Trophoblast cell (in vitro differentiated cells and primary cell): ENCODE data around the gene PAIP1.

ENCODE experiments used
- DNase-seq, 2 donors: peaks; one replicate each; pipeline ENCODE4 v3.0.0-alpha.2; 2016
- H2AFZ ChIP-seq: 2 replicates; pipeline ENCODE4 v1.6.1; 2013; ENCODE audit warnings: low read length, moderate library complexity, mild to moderate bottlenecking; ENCODE audit not compliant: insufficient read depth, poor library complexity
- H2AK5ac ChIP-seq: 2 replicates; pipeline ENCODE4 v1.6.1; 2013; ENCODE audit warnings: mild to moderate bottlenecking, low read length
- H2BK120ac ChIP-seq: 2 replicates; pipeline ENCODE4 v1.6.1; 2013; ENCODE audit warnings: low read length, mild to moderate bottlenecking, moderate library complexity; ENCODE audit not compliant: insufficient read depth, poor library complexity
- H2BK12ac ChIP-seq: 2 replicates; pipeline ENCODE4 v1.6.1; 2013; ENCODE audit warnings: mild to moderate bottlenecking, low read length, moderate library complexity
- H2BK5ac ChIP-seq: 2 replicates; pipeline ENCODE4 v1.6.1; 2013; ENCODE audit warnings: low read length, low read depth, moderate library complexity, mild to moderate bottlenecking; ENCODE audit not compliant: poor library complexity
- H3K14ac ChIP-seq: 2 replicates; pipeline ENCODE4 v1.6.1; 2013; ENCODE audit warnings: mild to moderate bottlenecking, low read length
- H3K18ac ChIP-seq: 2 replicates; pipeline ENCODE4 v1.6.1; 2013; ENCODE audit warnings: mild to moderate bottlenecking, low read length
- H3K23ac ChIP-seq: 2 replicates; pipeline ENCODE4 v1.6.1; 2013; ENCODE audit warnings: low read length
- H3K27ac ChIP-seq: 2 replicates; pipeline ENCODE4 v1.5.1; 2013; ENCODE audit warnings: low read depth, mild to moderate bottlenecking, inconsistent platforms, low read length, moderate library complexity
- H3K27me3 ChIP-seq: 2 replicates; pipeline ENCODE4 v1.6.1; 2013; ENCODE audit warnings: inconsistent platforms, mild to moderate bottlenecking, low read length, moderate library complexity; ENCODE audit not compliant: insufficient read depth
- H3K36me3 ChIP-seq, 2 experiments: 1 replicate in 1 of 2; 2 replicates in 1 of 2; pipeline ENCODE4 v1.6.1; 2013; ENCODE audit warnings: low read length in 2 of 2, mild to moderate bottlenecking in 2 of 2, moderate library complexity in 1 of 2; ENCODE audit not compliant: insufficient read depth in 2 of 2, control insufficient read depth in 1 of 2
- H3K4ac ChIP-seq: 2 replicates; pipeline ENCODE4 v1.6.1; 2013; ENCODE audit warnings: low read depth, mild to moderate bottlenecking, low read length, moderate library complexity
- H3K4me1 ChIP-seq, 2 experiments: 1 replicate in 1 of 2; 2 replicates in 1 of 2; pipeline ENCODE4 v1.6.1; 2013; ENCODE audit warnings: low read length in 2 of 2, mild to moderate bottlenecking in 2 of 2, moderate library complexity in 1 of 2; ENCODE audit not compliant: insufficient read depth in 2 of 2, control insufficient read depth in 1 of 2
- H3K4me2 ChIP-seq: 2 replicates; pipeline ENCODE4 v1.6.1; 2013; ENCODE audit warnings: inconsistent platforms, mild to moderate bottlenecking, low read length, moderate library complexity
- H3K4me3 ChIP-seq: 2 replicates; pipeline ENCODE4 v1.5.1; 2013; ENCODE audit warnings: mild to moderate bottlenecking, low read depth, low read length, inconsistent platforms
- H3K79me1 ChIP-seq: one replicate; pipeline ENCODE4 v1.6.1; 2013; ENCODE audit warnings: low read length
- H3K79me2 ChIP-seq: 2 replicates; pipeline ENCODE4 v1.6.1; 2013; ENCODE audit warnings: low read length, mild to moderate bottlenecking; ENCODE audit not compliant: control insufficient read depth, insufficient read depth, poor library complexity
- H3K9ac ChIP-seq: 2 replicates; pipeline ENCODE4 v1.6.1; 2013; ENCODE audit warnings: mild to moderate bottlenecking, low read length
- H3K9me3 ChIP-seq: 2 replicates; pipeline ENCODE4 v1.6.1; 2013; ENCODE audit warnings: low read depth, mild to moderate bottlenecking, control low read depth, inconsistent platforms, low read length; ENCODE audit not compliant: insufficient read depth
- H4K12ac ChIP-seq: 2 replicates; pipeline ENCODE4 v1.6.1; 2013; ENCODE audit warnings: low read depth, mild to moderate bottlenecking, low read length, moderate library complexity
- H4K8ac ChIP-seq: 2 replicates; pipeline ENCODE4 v1.6.1; 2013; ENCODE audit warnings: low read depth, mild to moderate bottlenecking, low read length, moderate library complexity
- H4K91ac ChIP-seq: one replicate; pipeline ENCODE4 v1.6.1; 2013; ENCODE audit warnings: low read depth, mild to moderate bottlenecking, low read length, moderate library complexity
- WGBS: extraction: QIAGEN DNeasy Blood & Tissue Kit; methylation state at CpG from one replicate; pipeline ENCODE4 v1.1.7; 2013; ENCODE audit warnings: missing lambda C conversion rate; ENCODE audit not compliant: insufficient read length, insufficient coverage; ENCODE audit errors: extremely low coverage; 5-methylcytosine and 5-hydroxymethylcytosine counted together

PAIP1 gene

DNA sequence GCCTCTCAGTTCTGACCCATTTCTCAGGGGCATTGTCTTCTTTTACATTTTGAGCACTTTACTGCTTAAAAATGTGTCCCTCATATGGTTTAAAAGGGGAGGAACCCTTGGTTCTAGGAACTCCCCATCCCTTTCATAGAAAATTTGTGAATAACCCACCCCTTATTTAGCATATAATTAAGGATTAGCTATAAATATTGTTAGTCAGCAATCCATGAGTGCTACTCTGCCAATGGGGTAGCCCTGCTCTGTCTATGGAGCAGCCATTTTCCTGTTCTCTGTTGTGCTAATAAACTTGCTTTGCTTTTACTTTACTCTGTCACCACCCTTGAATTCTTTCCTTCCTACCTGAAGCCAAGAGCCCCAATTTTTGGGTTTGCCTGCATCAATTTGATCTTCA lies 33.8 kb upstream of the PAIP1 start:
- H3K9me3 ChIP-seq, result no peaks in the 10 kb centered on the region
- no peak overlapping the region for H4K8ac ChIP-seq
- H3K14ac ChIP-seq, result no peak overlapping the region
- H3K23ac ChIP-seq, result no peak overlapping the region
- H4K91ac ChIP-seq, result no peak overlapping the region
- H3K27ac ChIP-seq, result no peak overlapping the region
- no peak for DNase-seq
- no peak overlapping the region for H2BK120ac ChIP-seq
- H4K12ac ChIP-seq, result no peak overlapping the region
- no peak overlapping the region for H3K4ac ChIP-seq
- H3K79me1 ChIP-seq, result no peaks in the 10 kb centered on the region
- no peak overlapping the region for H2AFZ ChIP-seq
- no peak overlapping the region for H3K18ac ChIP-seq
- no peaks in the 10 kb centered on the region for H3K79me2 ChIP-seq
- no peak overlapping the region for H2BK5ac ChIP-seq
- no peak overlapping the region for H2BK12ac ChIP-seq
- H3K27me3 ChIP-seq, result no peaks in the 10 kb centered on the region
- no peaks in the 10 kb centered on the region for H3K36me3 ChIP-seq
- no peak overlapping the region for H3K4me3 ChIP-seq
- H2AK5ac ChIP-seq, result no peak overlapping the region
- H3K4me2 ChIP-seq, result no peak overlapping the region
- H3K9ac ChIP-seq, result no peak overlapping the region
- H3K4me1 ChIP-seq, result no peaks in the 10 kb centered on the region

DNA sequence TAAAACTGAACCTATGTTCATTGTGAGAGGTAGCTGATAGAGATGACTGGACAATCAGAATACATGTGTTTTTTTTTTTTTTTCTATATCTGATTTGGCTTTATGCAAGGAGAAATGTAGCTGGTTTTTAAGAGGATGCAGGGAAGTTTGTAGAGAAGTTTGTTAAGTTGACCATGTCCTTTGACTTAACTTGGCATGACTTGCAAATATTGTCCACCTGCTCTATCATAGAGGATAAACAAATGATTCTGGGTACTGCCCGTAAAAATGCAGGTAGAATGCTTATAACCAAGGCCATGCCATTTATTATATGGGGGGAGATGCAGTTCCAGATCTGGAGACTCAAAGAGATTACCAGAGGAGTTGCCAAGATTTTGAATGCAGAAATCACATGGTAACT lies 32.4 kb upstream of the PAIP1 start:
- no peaks in the 10 kb centered on the region for H3K9me3 ChIP-seq
- H2BK12ac ChIP-seq, result no peak overlapping the region
- no CpG with 5 or more reads among the region's 1 CpG for WGBS

DNA sequence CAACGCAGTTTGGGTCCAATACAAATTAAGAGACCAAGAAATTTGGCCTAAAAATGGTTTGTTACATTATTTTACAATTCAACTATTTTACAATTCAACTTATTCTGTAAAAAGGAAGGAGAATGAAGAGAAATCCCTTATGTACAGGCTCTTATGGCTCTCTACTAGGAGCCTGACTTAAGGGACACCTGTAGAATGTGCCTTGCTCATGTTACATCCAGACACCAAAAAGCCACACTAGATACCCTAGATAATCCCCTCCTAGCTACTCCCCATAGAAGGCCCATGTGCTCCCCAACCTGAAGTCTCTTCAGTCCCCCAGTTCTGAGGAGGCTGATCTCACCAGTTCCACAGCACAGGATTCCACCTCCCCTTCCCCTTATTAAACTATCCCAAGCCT lies 32.0 kb upstream of the PAIP1 start:
- no peak overlapping the region for H4K91ac ChIP-seq
- no peak overlapping the region for H3K27ac ChIP-seq
- H3K79me2 ChIP-seq, result no peaks in the 10 kb centered on the region
- no peak overlapping the region for H2BK120ac ChIP-seq
- H3K79me1 ChIP-seq, result no peaks in the 10 kb centered on the region
- no peak overlapping the region for H2BK5ac ChIP-seq
- H3K36me3 ChIP-seq, result no peaks in the 10 kb centered on the region
- H3K4me3 ChIP-seq, result no peak overlapping the region
- no peaks in the 10 kb centered on the region for H3K27me3 ChIP-seq
- H3K4me1 ChIP-seq, result no peaks in the 10 kb centered on the region
- H3K4ac ChIP-seq, result no peak overlapping the region
- H3K9ac ChIP-seq, result no peak overlapping the region
- no peak overlapping the region for H2AFZ ChIP-seq
- H2AK5ac ChIP-seq, result no peak overlapping the region
- DNase-seq, result no peak
- H3K9me3 ChIP-seq, result no peaks in the 10 kb centered on the region
- no peak overlapping the region for H3K18ac ChIP-seq
- no CpG with 5 or more reads among the region's 1 CpG for WGBS
- no peak overlapping the region for H4K8ac ChIP-seq
- no peak overlapping the region for H2BK12ac ChIP-seq
- no peak overlapping the region for H4K12ac ChIP-seq
- no peak overlapping the region for H3K23ac ChIP-seq
- no peak overlapping the region for H3K4me2 ChIP-seq
- no peak overlapping the region for H3K14ac ChIP-seq

More for the DNA sequence above, 32.4 kb upstream of the PAIP1 start:
- Histone ChIP-seq H3K4ac (no peak overlapping the region), H3K14ac (no peak overlapping the region), H4K12ac (no peak overlapping the region), H2AK5ac (no peak overlapping the region), H3K4me1 (no peaks in the 10 kb centered on the region), H4K91ac (no peak overlapping the region), H2AFZ (no peak overlapping the region), H3K4me2 (no peak overlapping the region), H3K27ac (no peak overlapping the region), H3K27me3 (no peaks in the 10 kb centered on the region), H4K8ac (no peak overlapping the region), H3K23ac (no peak overlapping the region), H3K18ac (no peak overlapping the region), H2BK120ac (no peak overlapping the region), H3K9ac (no peak overlapping the region), H3K4me3 (no peak overlapping the region), H3K36me3 (no peaks in the 10 kb centered on the region), H3K79me1 (no peaks in the 10 kb centered on the region), H3K79me2 (no peaks in the 10 kb centered on the region), H2BK5ac (no peak overlapping the region)
- DNase-seq, result no peak

DNA sequence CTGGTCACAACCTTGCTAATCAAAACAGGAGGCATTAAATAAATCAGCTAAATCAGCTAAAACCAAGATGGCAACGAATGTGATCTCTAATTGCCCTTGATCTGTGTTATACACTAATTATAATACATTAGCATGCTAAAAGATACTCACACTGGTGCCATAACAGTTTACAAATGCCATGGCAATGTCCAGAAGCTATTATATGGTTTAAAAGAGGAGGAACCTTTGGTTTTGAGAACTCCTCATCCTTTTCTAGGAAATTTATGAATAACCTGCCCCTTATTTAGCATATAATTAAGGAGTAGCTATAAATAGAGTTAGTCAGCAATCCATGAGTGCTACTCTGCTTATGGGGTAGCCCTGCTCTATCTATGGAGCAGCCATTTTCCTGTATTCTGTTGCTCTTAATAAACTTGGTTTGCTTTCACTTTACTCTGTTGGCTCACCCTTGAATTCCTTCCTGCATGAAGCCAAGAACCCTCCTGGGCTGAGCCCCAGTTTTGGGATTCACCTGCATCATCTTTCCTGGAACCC lies 27.4 kb upstream of the PAIP1 start:
- no peak for DNase-seq
- no peak overlapping the region for H4K91ac ChIP-seq

More for the DNA sequence above, 27.4 kb upstream of the PAIP1 start:
- H3K18ac ChIP-seq, result no peak overlapping the region
- no peak overlapping the region for H3K14ac ChIP-seq
- H3K79me2 ChIP-seq, result no peaks in the 10 kb centered on the region
- H3K4me3 ChIP-seq, result no peak overlapping the region
- H3K4me1 ChIP-seq, result no peaks in the 10 kb centered on the region
- H2BK5ac ChIP-seq, result no peak overlapping the region
- no peak overlapping the region for H4K8ac ChIP-seq
- no peak overlapping the region for H2AK5ac ChIP-seq
- no CpG with 5 or more reads among the region's 1 CpG for WGBS
- H2AFZ ChIP-seq, result no peak overlapping the region
- no peaks in the 10 kb centered on the region for H3K9me3 ChIP-seq
- H3K27me3 ChIP-seq, result no peaks in the 10 kb centered on the region
- H4K12ac ChIP-seq, result no peak overlapping the region
- no peaks in the 10 kb centered on the region for H3K79me1 ChIP-seq
- no peak overlapping the region for H2BK12ac ChIP-seq
- no peak overlapping the region for H3K23ac ChIP-seq
- no peak overlapping the region for H3K4me2 ChIP-seq
- H3K27ac ChIP-seq, result no peak overlapping the region
- H3K4ac ChIP-seq, result no peak overlapping the region
- H2BK120ac ChIP-seq, result no peak overlapping the region
- no peaks in the 10 kb centered on the region for H3K36me3 ChIP-seq
- no peak overlapping the region for H3K9ac ChIP-seq
